ENCODE measurements around the gene DLGAP1. TPM values are rescaled to one million over a fixed set of nuclear protein-coding genes. Genes with fewer than 3 reads are reported as not detected.

The DLGAP1 gene
- total RNA-seq, 1 donor from 2014 or later, result 3.2 TPM

- DNase-seq (ENCODE audit: extremely low spot score in 2 of 2), result no peak
- Histone ChIP-seq H3K27ac (no peak overlapping the region), H3K9me3 (no peaks in the 10 kb centered on the region), H3K36me3 (no peaks in the 10 kb centered on the region), H3K4me3 (no peak overlapping the region), H3K27me3 (no peaks in the 10 kb centered on the region), H3K4me1 (no peaks in the 10 kb centered on the region)
- intact Hi-C loops (cut with DNase I), result no loop called here
- TF ChIP-seq POLR2AphosphoS5 (IDR thresholded peaks at IDR 0.05; ENCODE audit: insufficient read depth in 1 of 2, low read depth in 1 of 2), result no peak
- no peak for TF ChIP-seq CTCF (IDR thresholded peaks at IDR 0.05)
- TF ChIP-seq POLR2A (IDR thresholded peaks at IDR 0.05), result no peak
Observed at GRCh38 chr18:3967359-3968180, 487.5 kb downstream of the DLGAP1 start.

GRCh38 chr18:3966642-3967358 is 488.3 kb downstream of the DLGAP1 start:
- DNase-seq (ENCODE audit: extremely low spot score in 2 of 2), result no peak
- TF ChIP-seq POLR2AphosphoS5 (IDR thresholded peaks at IDR 0.05; ENCODE audit: insufficient read depth in 1 of 2, low read depth in 1 of 2) (no peak), POLR2A (IDR thresholded peaks at IDR 0.05) (no peak), CTCF (IDR thresholded peaks at IDR 0.05) (no peak)
- Histone ChIP-seq H3K36me3 (no peaks in the 10 kb centered on the region), H3K27me3 (no peaks in the 10 kb centered on the region), H3K4me1 (no peaks in the 10 kb centered on the region), H3K4me3 (no peak overlapping the region), H3K27ac (no peak overlapping the region), H3K9me3 (no peaks in the 10 kb centered on the region)
- intact Hi-C loops (cut with DNase I), result no loop called here

- no peaks in the 10 kb centered on the region for H3K36me3 ChIP-seq
- intact Hi-C loops (cut with DNase I), result no loop called here
- TF ChIP-seq CTCF (IDR thresholded peaks at IDR 0.05), result no peak
- no peak for TF ChIP-seq POLR2A (IDR thresholded peaks at IDR 0.05)
- TF ChIP-seq POLR2AphosphoS5 (IDR thresholded peaks at IDR 0.05; ENCODE audit: insufficient read depth in 1 of 2, low read depth in 1 of 2), result no peak
- no peaks in the 10 kb centered on the region for H3K9me3 ChIP-seq
- no peak overlapping the region for H3K4me3 ChIP-seq
- no peaks in the 10 kb centered on the region for H3K4me1 ChIP-seq
- H3K27ac ChIP-seq, result no peak overlapping the region
- no peak for DNase-seq (ENCODE audit: extremely low spot score in 2 of 2)
- no peaks in the 10 kb centered on the region for H3K27me3 ChIP-seq
Observed at GRCh38 chr18:3966246-3966641, 488.9 kb downstream of the DLGAP1 start.

GRCh38 chr18:3960977-3961376 is 494.1 kb downstream of the DLGAP1 start:
- H3K4me3 ChIP-seq, result no peak overlapping the region
- no peaks in the 10 kb centered on the region for H3K9me3 ChIP-seq
- H3K27ac ChIP-seq, result no peak overlapping the region
- TF ChIP-seq POLR2A (IDR thresholded peaks at IDR 0.05) (no peak), CTCF (IDR thresholded peaks at IDR 0.05) (no peak), POLR2AphosphoS5 (IDR thresholded peaks at IDR 0.05; ENCODE audit: insufficient read depth in 1 of 2, low read depth in 1 of 2) (no peak)
- no peak for DNase-seq (ENCODE audit: extremely low spot score in 2 of 2)
- intact Hi-C loops (cut with DNase I), result no loop called here
- no peaks in the 10 kb centered on the region for H3K36me3 ChIP-seq
- H3K4me1 ChIP-seq, result no peaks in the 10 kb centered on the region
- no peaks in the 10 kb centered on the region for H3K27me3 ChIP-seq

- H3K27ac ChIP-seq, result no peak overlapping the region
- H3K4me3 ChIP-seq, result no peak overlapping the region
- intact Hi-C loops (cut with DNase I), result no loop called here
- TF ChIP-seq POLR2AphosphoS5 (IDR thresholded peaks at IDR 0.05; ENCODE audit: insufficient read depth in 1 of 2, low read depth in 1 of 2) (no peak), POLR2A (IDR thresholded peaks at IDR 0.05) (no peak), CTCF (IDR thresholded peaks at IDR 0.05) (no peak)
- H3K9me3 ChIP-seq, result no peaks in the 10 kb centered on the region
- DNase-seq (ENCODE audit: extremely low spot score in 2 of 2), result no peak
- no peaks in the 10 kb centered on the region for H3K36me3 ChIP-seq
- no peaks in the 10 kb centered on the region for H3K27me3 ChIP-seq
- no peaks in the 10 kb centered on the region for H3K4me1 ChIP-seq
Observed at GRCh38 chr18:3960142-3960541, 495.0 kb downstream of the DLGAP1 start.
